Ovary (tissue), 9 donors: ENCODE measurements around the gene DOCK4. TPM values are rescaled to one million over a fixed set of nuclear protein-coding genes. Genes with fewer than 3 reads are reported as not detected.

ENCODE experiments used
- DNase-seq, 5 donors: peaks; one replicate each; pipeline ENCODE4 v3.0.0-alpha.2; 2019 to 2020
- H3K27ac ChIP-seq, 2 donors: fragments of 200-600 bp; one replicate each; pipeline versions ENCODE4 v1.5.1 to v1.8.0; 2019 to 2022
- H3K27me3 ChIP-seq: fragments of 200-600 bp; one replicate; pipeline ENCODE4 v1.8.0; 2022
- H3K36me3 ChIP-seq: fragments of 200-600 bp; sonication (generic); one replicate; pipeline ENCODE4 v1.5.1; 2019
- H3K4me1 ChIP-seq: one replicate; pipeline ENCODE4 v1.8.1; 2013; ENCODE audit warnings: mild to moderate bottlenecking, moderate library complexity; ENCODE audit not compliant: insufficient read depth
- H3K4me3 ChIP-seq: fragments of 200-600 bp; sonication (generic); one replicate; pipeline ENCODE4 v1.5.1; 2017
- H3K9me3 ChIP-seq, 2 donors: fragments of 200-600 bp in 1 of 2; sonication (generic) in 1 of 2; one replicate each; pipeline versions ENCODE4 v1.5.1 to v1.8.1; 2013 to 2019; ENCODE audit warnings: mild to moderate bottlenecking in 1 of 2, moderate library complexity in 1 of 2
- CTCF ChIP-seq, 3 donors: fragments of 450-650 bp in 2 of 3; fragments of 200-600 bp in 1 of 3; IDR thresholded peaks; one replicate each; pipeline versions ENCODE4 v1.5.1 to v1.8.0; 2016 to 2022; ENCODE audit warnings: antibody characterized with exemption in 3 of 3, mild to moderate bottlenecking in 1 of 3
- EP300 ChIP-seq: sonication (generic); formaldehyde crosslinking; IDR thresholded peaks from one replicate; pipeline ENCODE4 v1.6.1; 2017; ENCODE audit warnings: antibody characterized with exemption
- POLR2A ChIP-seq: fragments of 450-650 bp; IDR thresholded peaks from one replicate; pipeline ENCODE4 v1.6.1; 2017; ENCODE audit warnings: antibody characterized with exemption, mild to moderate bottlenecking, moderate library complexity
- WGBS, 3 donors: extraction: QIAGEN DNeasy Blood & Tissue Kit in 1 of 3; methylation state at CpG; one replicate each; pipeline versions ENCODE4 v1.1.5 to v1.1.7; 2013 to 2017; 5-methylcytosine and 5-hydroxymethylcytosine counted together
- intact Hi-C, 4 donors: fragments of 100-400 bp; cut with DNase I; formaldehyde crosslinking; loops; one replicate each; pipeline versions ENCODE4 v1.11.0 to v1.15.1; 2022 to 2023
- polyA plus RNA-seq, 2 donors: library from polyadenylated mRNA; stranded (reverse); fragments of 200-250 nt in 1 of 2; fragments of 350-450 nt in 1 of 2; fragmentation: Illumina TruSeq in 1 of 2; extraction: RNeasy Lipid Tissue Mini Kit (QIAGEN cat#74804) in 1 of 2; gene quantifications; one replicate each; pipeline ENCODE4 v1.2.3, GENCODE V29; 2013 to 2014
- total RNA-seq, 7 donors: library from RNA; depleted of rRNA in 2 of 7; stranded (reverse); fragments of >200 nt in 2 of 7; fragmentation: NEBNext Ultra II Directional in 3 of 7; extraction: Animal tissue kit (Norgen Biotek cat#: 25700) in 3 of 7; gene quantifications; one replicate each; pipeline versions ENCODE4 v1.1.0 to v1.2.4, GENCODE V29; 2016 to 2023
- donor health status: DM: no; HTN: no; CAD: no; lungs with moderate emphysema.
- donor health status: DM: no; HTN: no; CAD: no.
- donor health status: Bipolar disorder and iron deficiency.
- donor health status: DM: yes; HTN: yes; CAD: no.
- donor health status: DM: no; HTN: no; CAD: no.
- donor health status: DM: yes; HTN: yes; CAD: no.

DOCK4 gene
- total and polyA plus RNA-seq, 9 donors, result 9.5 to 39.7 (median 27.3) TPM

GRCh38 chr7:111750878-111751277 lies 455.3 kb downstream of the DOCK4 start:
- no peak overlapping the region for H3K4me3 ChIP-seq
- intact Hi-C loops, result loop anchor here in 3 of 4 donors (10.0 kb wide), 2 partner anchors 664 to 744 kb away; no protein-coding TSS in a partner anchor
- H3K4me1 ChIP-seq, result no peaks in the 10 kb centered on the region
- DNase-seq, result no peak
- 96 to 97% (median 97%) methylated on average over 2 of the region's 2 CpGs for WGBS, 3 donors
- no peak for TF ChIP-seq POLR2A
- no peak for TF ChIP-seq EP300
- no peak for TF ChIP-seq CTCF (IDR thresholded peaks at IDR 0.05)
- H3K36me3 ChIP-seq, result no peaks in the 10 kb centered on the region
- H3K9me3 ChIP-seq, result no peaks in the 10 kb centered on the region
- H3K27ac ChIP-seq, result no peak overlapping the region
- H3K27me3 ChIP-seq, result no peaks in the 10 kb centered on the region

GRCh38 chr7:111750228-111750627 lies 456.0 kb downstream of the DOCK4 start:
- DNase-seq, result no peak

GRCh38 chr7:111749625-111750024 lies 456.6 kb downstream of the DOCK4 start:
- no peak overlapping the region for H3K4me3 ChIP-seq
- no peaks in the 10 kb centered on the region for H3K27me3 ChIP-seq
- intact Hi-C loops, result loop anchor here in 3 of 4 donors (10.0 kb wide), 2 partner anchors 665 to 745 kb away; no protein-coding TSS in a partner anchor
- no peaks in the 10 kb centered on the region for H3K36me3 ChIP-seq
- no peak overlapping the region for H3K27ac ChIP-seq
- no peaks in the 10 kb centered on the region for H3K4me1 ChIP-seq
- TF ChIP-seq CTCF (IDR thresholded peaks at IDR 0.05), result no peak
- no peak for TF ChIP-seq EP300
- TF ChIP-seq POLR2A, result no peak
- WGBS, 3 donors, result 98 to 99% (median 99%) methylated on average over 2 of the region's 2 CpGs
- H3K9me3 ChIP-seq, result no peaks in the 10 kb centered on the region
- no peak for DNase-seq

More at GRCh38 chr7:111750228-111750627, 456.0 kb downstream of the DOCK4 start:
- Histone ChIP-seq H3K27ac (no peak overlapping the region), H3K27me3 (no peaks in the 10 kb centered on the region), H3K4me3 (no peak overlapping the region), H3K36me3 (no peaks in the 10 kb centered on the region), H3K4me1 (no peaks in the 10 kb centered on the region), H3K9me3 (no peaks in the 10 kb centered on the region)
- WGBS, 3 donors, result 86 to 87% (median 86%) methylated on average over 4 of the region's 4 CpGs
- intact Hi-C loops, result loop anchor here in 3 of 4 donors (10.0 kb wide), 2 partner anchors 665 to 745 kb away; no protein-coding TSS in a partner anchor
- TF ChIP-seq POLR2A, result no peak
- TF ChIP-seq CTCF (IDR thresholded peaks at IDR 0.05), result no peak

GRCh38 chr7:111747718-111748117 lies 458.5 kb downstream of the DOCK4 start:
- Histone ChIP-seq H3K4me1 (no peaks in the 10 kb centered on the region), H3K36me3 (no peaks in the 10 kb centered on the region), H3K9me3 (no peaks in the 10 kb centered on the region), H3K27ac (no peak overlapping the region), H3K4me3 (no peak overlapping the region), H3K27me3 (no peaks in the 10 kb centered on the region)
- no peak for DNase-seq
- intact Hi-C loops, result no loop called here
- TF ChIP-seq EP300 (no peak), CTCF (IDR thresholded peaks at IDR 0.05) (no peak), POLR2A (no peak)
